CMK (cell line): ENCODE results near the gene HINT1.

Experiments used
- DNase-seq: peaks from one replicate; pipeline ENCODE4 v3.0.0-alpha.2; 2010; ENCODE audit warnings: low read depth

HINT1 gene

DNA sequence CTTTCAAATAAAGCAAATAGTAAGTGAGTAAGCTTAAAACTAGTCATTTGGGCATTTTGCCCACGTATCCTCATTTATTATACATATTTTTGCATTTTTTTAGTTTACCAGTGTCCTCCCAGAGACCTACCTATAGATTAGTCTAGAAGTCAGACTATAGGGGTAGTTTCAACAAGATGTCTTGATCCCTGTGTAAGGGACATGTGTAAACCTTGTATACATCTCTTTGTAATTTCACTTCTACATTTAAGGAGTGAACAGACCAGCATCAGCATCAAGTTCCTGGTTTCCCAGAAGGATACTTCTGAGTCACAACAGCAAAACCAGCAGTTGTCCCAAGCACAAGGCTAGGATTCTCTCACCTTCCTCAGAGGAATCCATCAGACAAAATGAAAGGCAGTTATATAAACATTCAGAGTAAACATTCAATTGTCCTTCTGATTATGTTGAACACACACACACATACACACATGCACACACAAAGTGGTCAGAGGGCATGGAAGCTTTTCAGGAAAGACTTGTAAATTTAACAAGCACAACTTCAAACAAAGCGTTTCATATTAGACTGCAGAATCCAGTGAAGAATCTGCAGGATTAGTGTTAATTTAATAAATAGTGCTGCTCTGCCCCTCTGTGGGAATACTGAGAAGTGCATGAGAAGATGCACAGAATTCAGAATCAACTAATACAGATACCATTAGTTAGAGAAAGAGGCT is 55.4 kb downstream of the HINT1 start:
- DNase-seq: no peak
